PC-9 (cell line): ENCODE results near the gene DLG2. TPM values are rescaled to one million over a fixed set of nuclear protein-coding genes. Genes with fewer than 3 reads are reported as not detected.
"Not testable (repeated sequence)": the region's sequence is repeated elsewhere in the genome, so short reads cannot be mapped to it uniquely, and the experiment has no call there.

Experiments used
- BruUV-seq: library from RNA; stranded (reverse); fragments of 400-500 nt; replicated peaks from 2 replicates; lab custom pipeline; 2021; lab: Mats Ljungman, UMichigan
- CTCF ChIA-PET: fragments of 300-600 bp; sonication (Branson Sonifier 250); formaldehyde crosslinking; loops from one replicate; lab custom pipeline; 2022; ENCODE audit warnings: antibody characterized with exemption; lab: Charles Lee
- POLR2A ChIA-PET: fragments of 300-600 bp; sonication (Branson Sonifier 250); formaldehyde crosslinking; loops from one replicate; lab custom pipeline; 2022; ENCODE audit warnings: antibody characterized with exemption; ENCODE audit not compliant: unreplicated experiment; lab: Charles Lee
- DNase-seq, 2 experiments: peaks; one replicate each; pipeline versions ENCODE4 v3.0.0 to v3.0.0-alpha.2; 2015 to 2022; ENCODE audit warnings: mixed read lengths in 1 of 2
- H2AFZ ChIP-seq: fragments of 200-600 bp; sonication (generic); 2 replicates; pipeline ENCODE4 v1.8.1; 2017; ENCODE audit warnings: antibody characterized with exemption
- H3F3A ChIP-seq: fragments of 200-600 bp; sonication (generic); 2 replicates; pipeline ENCODE4 v1.8.1; 2017; ENCODE audit warnings: antibody characterized with exemption, mild to moderate bottlenecking, low read depth; ENCODE audit not compliant: insufficient read depth
- H3K27ac ChIP-seq: fragments of 200-600 bp; sonication (generic); 2 replicates; pipeline ENCODE4 v1.6.1; 2016; ENCODE audit warnings: mixed run types
- H3K27me3 ChIP-seq: fragments of 200-600 bp; sonication (generic); 2 replicates; pipeline ENCODE4 v1.6.1; 2016; ENCODE audit warnings: low read depth, mixed run types; ENCODE audit not compliant: insufficient read depth
- H3K36me3 ChIP-seq: fragments of 200-600 bp; sonication (generic); 2 replicates; pipeline ENCODE4 v1.6.1; 2016; ENCODE audit warnings: low read depth, mixed run types
- H3K4me1 ChIP-seq: fragments of 200-600 bp; sonication (generic); replicated peaks from 2 replicates; pipeline ENCODE4 v1.6.1; 2016; ENCODE audit warnings: mixed run types; ENCODE audit not compliant: insufficient read depth
- H3K4me2 ChIP-seq: fragments of 200-600 bp; sonication (generic); 2 replicates; pipeline ENCODE4 v1.6.1; 2017; ENCODE audit warnings: mixed run types
- H3K4me3 ChIP-seq: fragments of 200-600 bp; sonication (generic); 2 replicates; pipeline ENCODE4 v1.6.1; 2016; ENCODE audit warnings: mixed run types
- H3K79me2 ChIP-seq: fragments of 200-600 bp; sonication (generic); 2 replicates; pipeline ENCODE4 v1.6.1; 2017; ENCODE audit warnings: low read depth, mixed run types
- H3K9me2 ChIP-seq: fragments of 200-600 bp; sonication (generic); 2 replicates; pipeline ENCODE4 v1.8.1; 2017; ENCODE audit warnings: mild to moderate bottlenecking; ENCODE audit not compliant: insufficient read depth
- H3K9me3 ChIP-seq: fragments of 200-600 bp; sonication (generic); 2 replicates; pipeline ENCODE4 v1.8.1; 2016; ENCODE audit warnings: low read depth; ENCODE audit not compliant: insufficient read depth
- H4K20me1 ChIP-seq: fragments of 200-600 bp; sonication (generic); 2 replicates; pipeline ENCODE4 v1.8.1; 2017; ENCODE audit not compliant: insufficient read depth
- CTCF ChIP-seq: fragments of 200-600 bp; sonication (generic); conservative IDR thresholded peaks from 2 replicates; pipeline ENCODE4 v1.6.1; 2017; ENCODE audit warnings: mixed run types, antibody characterized with exemption, mild to moderate bottlenecking, moderate library complexity
- EZH2 ChIP-seq: fragments of 200-600 bp; sonication (generic); IDR thresholded peaks from 2 replicates; pipeline ENCODE4 v1.8.0; 2017; ENCODE audit warnings: antibody characterized with exemption, low read depth
- intact Hi-C: fragments of 100-400 bp; cut with micrococcal nuclease; formaldehyde crosslinking; loops from one replicate; pipeline ENCODE4 v1.10.0; 2022; ENCODE audit not compliant: unreplicated experiment
- total RNA-seq: library from RNA; stranded (reverse); gene quantifications from 2 replicates; pipeline ENCODE4 v1.2.3, GENCODE V29; 2021

Gene DLG2
- total RNA-seq, 1 experiment from 2014 or later: 6.4 TPM

GRCh38 chr11:83744620-83745192 is 1882.4 kb downstream of the DLG2 start:
- no peak for DNase-seq
- no peak overlapping the region for H3K4me3 ChIP-seq
- CTCF ChIA-PET: no interaction called here
- H3K9me3 ChIP-seq: no peaks in the 10 kb centered on the region
- H3F3A ChIP-seq: no peaks in the 10 kb centered on the region
- POLR2A ChIA-PET: no interaction called here
- no peaks in the 10 kb centered on the region for H3K4me1 ChIP-seq
- H3K79me2 ChIP-seq: no peaks in the 10 kb centered on the region
- no peaks in the 10 kb centered on the region for H4K20me1 ChIP-seq
- TF ChIP-seq CTCF (no peak), EZH2 (no peak)
- H3K27ac ChIP-seq: no peak overlapping the region
- BruUV-seq: no TSS peak
- intact Hi-C loops: no loop called here
- H2AFZ ChIP-seq: no peak overlapping the region
- no peaks in the 10 kb centered on the region for H3K36me3 ChIP-seq
- H3K9me2 ChIP-seq: no peaks in the 10 kb centered on the region
- H3K4me2 ChIP-seq: no peak overlapping the region
- no peaks in the 10 kb centered on the region for H3K27me3 ChIP-seq

GRCh38 chr11:83736684-83737083 is 1890.5 kb downstream of the DLG2 start:
- no peaks in the 10 kb centered on the region for H3K79me2 ChIP-seq
- no peak overlapping the region for H3K4me2 ChIP-seq
- H3K4me1 ChIP-seq: no peaks in the 10 kb centered on the region
- BruUV-seq: no TSS peak
- no peaks in the 10 kb centered on the region for H3F3A ChIP-seq
- H3K4me3 ChIP-seq: no peak overlapping the region
- no peaks in the 10 kb centered on the region for H3K36me3 ChIP-seq
- POLR2A ChIA-PET: no interaction called here
- CTCF ChIA-PET: no interaction called here
- no peaks in the 10 kb centered on the region for H4K20me1 ChIP-seq
- TF ChIP-seq EZH2: no peak
- no peak for TF ChIP-seq CTCF
- no peaks in the 10 kb centered on the region for H3K27me3 ChIP-seq
- no peak overlapping the region for H2AFZ ChIP-seq
- H3K9me3 ChIP-seq: no peaks in the 10 kb centered on the region
- intact Hi-C loops: no loop called here
- no peak overlapping the region for H3K27ac ChIP-seq
- DNase-seq: no peak
- no peaks in the 10 kb centered on the region for H3K9me2 ChIP-seq

GRCh38 chr11:83734120-83734519 is 1893.0 kb downstream of the DLG2 start:
- CTCF ChIA-PET: no interaction called here
- H3K4me2 ChIP-seq: no peak overlapping the region
- POLR2A ChIA-PET: no interaction called here
- no peaks in the 10 kb centered on the region for H3K27me3 ChIP-seq
- H3K4me3 ChIP-seq: no peak overlapping the region
- BruUV-seq: no TSS peak
- no peaks in the 10 kb centered on the region for H3F3A ChIP-seq
- intact Hi-C loops: no loop called here
- no peaks in the 10 kb centered on the region for H3K36me3 ChIP-seq
- H3K4me1 ChIP-seq: no peaks in the 10 kb centered on the region
- H3K9me2 ChIP-seq: no peaks in the 10 kb centered on the region
- TF ChIP-seq EZH2 (no peak), CTCF (no peak)
- no peak overlapping the region for H2AFZ ChIP-seq
- no peaks in the 10 kb centered on the region for H3K9me3 ChIP-seq
- H3K79me2 ChIP-seq: no peaks in the 10 kb centered on the region
- DNase-seq: no peak
- no peaks in the 10 kb centered on the region for H4K20me1 ChIP-seq
- no peak overlapping the region for H3K27ac ChIP-seq

- H2AFZ ChIP-seq, CTCF ChIA-PET, H3F3A ChIP-seq, intact Hi-C loops, H3K4me1 ChIP-seq, H3K27me3 ChIP-seq, BruUV-seq, H4K20me1 ChIP-seq, H3K4me2 ChIP-seq, H3K27ac ChIP-seq, H3K9me2 ChIP-seq, DNase-seq, POLR2A ChIA-PET, H3K9me3 ChIP-seq, H3K4me3 ChIP-seq, H3K79me2 ChIP-seq, H3K36me3 ChIP-seq: not testable (repeated sequence)
Measured at GRCh38 chr11:83731288-83731687, 1895.9 kb downstream of the DLG2 start.
